GM20431 (cell line): Measurements from ENCODE around the gene CHD3.

Experiments used
- in situ Hi-C: fragments of 300-500 bp; cut with MseI, MboI; formaldehyde crosslinking; loops from one replicate; pipeline ENCODE4 v1.15.0; 2020; ENCODE audit warnings: low sequenced_read_pairs; ENCODE audit not compliant: unreplicated experiment

The CHD3 gene

GRCh38 chr17:7956228-7956965 lies 67.8 kb downstream of the CHD3 start:
- in situ Hi-C loops, result no loop called here

- in situ Hi-C loops, result no loop called here
Observed at GRCh38 chr17:7959503-7960253, 71.1 kb downstream of the CHD3 start.

DNA sequence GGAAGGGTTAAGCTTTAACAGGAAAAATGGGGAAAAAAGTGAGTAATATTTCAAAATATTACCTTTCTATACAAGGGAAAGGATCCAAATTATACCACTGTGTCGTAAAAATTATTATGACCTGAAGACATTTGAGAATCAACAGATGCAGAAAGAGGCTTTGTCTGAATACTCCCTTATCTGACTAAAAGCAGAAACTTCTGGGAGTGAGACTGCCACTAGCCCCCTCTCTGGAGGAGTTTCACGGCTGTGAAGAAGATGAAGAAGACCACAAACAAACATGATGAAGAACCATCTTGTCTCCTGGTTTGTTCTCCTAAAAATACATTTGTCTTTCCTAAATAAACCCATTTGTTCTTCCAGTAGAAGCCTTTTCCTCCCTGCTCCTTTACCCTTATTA lies 72.8 kb downstream of the CHD3 start:
- in situ Hi-C loops, result no loop called here
